ENCODE results near the gene CUX1. TPM values are rescaled to one million over a fixed set of nuclear protein-coding genes. Genes with fewer than 3 reads are reported as not detected.

Gene CUX1
- total RNA-seq, 2 donors from 2014 or later = 42.0 to 47.5 TPM

GRCh38 chr7:101936611-101937231, 119.3 kb downstream of the CUX1 start:
- ATAC-seq = no peak
- no peaks in the 10 kb centered on the region for H3K9me3 ChIP-seq
- no peak overlapping the region for H3K27ac ChIP-seq
- intact Hi-C loops (cut with DNase I) = no loop called here
- H3K4me3 ChIP-seq = no peak overlapping the region
- no peaks in the 10 kb centered on the region for H3K27me3 ChIP-seq
- WGBS, 2 donors = 61 to 68% methylated on average over 14 to 19 of the region's 19 CpGs
- peaks cover 32% of the 10 kb centered on the region for H3K4me1 ChIP-seq
- no peak for DNase-seq
- TF ChIP-seq CTCF (IDR thresholded peaks at IDR 0.05) (no peak), POLR2A (IDR thresholded peaks at IDR 0.05) (no peak)
- H3K36me3 ChIP-seq (replicated peaks in 1 of 2; ENCODE audit: insufficient read depth in 1 of 2, low read depth in 2 of 2) = no peaks in the 10 kb centered on the region

GRCh38 chr7:101937717-101938514, 120.5 kb downstream of the CUX1 start:
- H3K27ac ChIP-seq = no peak overlapping the region
- TF ChIP-seq CTCF (IDR thresholded peaks at IDR 0.05) = no peak
- no peak for TF ChIP-seq POLR2A (IDR thresholded peaks at IDR 0.05)
- DNase-seq (no peak), ATAC-seq (no peak)
- intact Hi-C loops (cut with DNase I) = no loop called here
- no peaks in the 10 kb centered on the region for H3K27me3 ChIP-seq
- H3K4me3 ChIP-seq = no peak overlapping the region
- no peaks in the 10 kb centered on the region for H3K36me3 ChIP-seq (replicated peaks in 1 of 2; ENCODE audit: insufficient read depth in 1 of 2, low read depth in 2 of 2)
- H3K4me1 ChIP-seq = peaks cover 44% of the 10 kb centered on the region
- H3K9me3 ChIP-seq = no peaks in the 10 kb centered on the region
- WGBS, 2 donors = 95 to 97% methylated on average over 11 of the region's 11 CpGs

- ATAC-seq = no peak
- TF ChIP-seq CTCF (IDR thresholded peaks at IDR 0.05) (no peak), POLR2A (IDR thresholded peaks at IDR 0.05) (no peak)
- H3K27me3 ChIP-seq = no peaks in the 10 kb centered on the region
- 92 to 95% methylated on average over 8 of the region's 8 CpGs for WGBS, 2 donors
- no peaks in the 10 kb centered on the region for H3K9me3 ChIP-seq
- peaks cover 39% of the 10 kb centered on the region for H3K4me1 ChIP-seq
- DNase-seq = no peak
- H3K27ac ChIP-seq = no peak overlapping the region
- intact Hi-C loops (cut with DNase I) = no loop called here
- no peaks in the 10 kb centered on the region for H3K36me3 ChIP-seq (replicated peaks in 1 of 2; ENCODE audit: insufficient read depth in 1 of 2, low read depth in 2 of 2)
- no peak overlapping the region for H3K4me3 ChIP-seq
Observed at GRCh38 chr7:101939136-101939695, 121.8 kb downstream of the CUX1 start.

GRCh38 chr7:101940151-101940550, 122.7 kb downstream of the CUX1 start:
- peaks cover 31% of the 10 kb centered on the region for H3K4me1 ChIP-seq

More at GRCh38 chr7:101940151-101940550, 122.7 kb downstream of the CUX1 start:
- Histone ChIP-seq H3K4me3 (no peak overlapping the region), H3K9me3 (no peaks in the 10 kb centered on the region), H3K27ac (no peak overlapping the region), H3K27me3 (no peaks in the 10 kb centered on the region), H3K36me3 (replicated peaks in 1 of 2; ENCODE audit: insufficient read depth in 1 of 2, low read depth in 2 of 2) (no peaks in the 10 kb centered on the region)
- DNase-seq (no peak), ATAC-seq (no peak)
- intact Hi-C loops (cut with DNase I) = no loop called here
- WGBS, 2 donors = 93 to 95% methylated on average over 10 of the region's 10 CpGs
- TF ChIP-seq CTCF (IDR thresholded peaks at IDR 0.05) = no peak
- TF ChIP-seq POLR2A (IDR thresholded peaks at IDR 0.05) = no peak

All from body of pancreas (tissue), 4 donors.